K562 (cell line): ENCODE data around the gene FAM53A. TPM values are rescaled to one million over a fixed set of nuclear protein-coding genes. Genes with fewer than 3 reads are reported as not detected.

Experiments
- CEBPG ChIP-seq, 3 experiments: fragments of 200-800 bp in 1 of 3; sonication (Bioruptor generic) in 1 of 3; sonication (generic) in 1 of 3; formaldehyde crosslinking in 1 of 3; IDR thresholded peaks in 2 of 3; conservative IDR thresholded peaks in 1 of 3; 2 replicates each; pipeline versions ENCODE4 v1.6.1 to v1.8.0; 2016 to 2022; ENCODE audit warnings: missing compliant biosample characterization in 2 of 3, missing genetic modification characterization in 2 of 3, mild to moderate bottlenecking in 1 of 3, missing genetic modification reagents in 1 of 3
- ETV6 ChIP-seq, 3 experiments: fragments of 150-350 bp in 1 of 3; sonication (generic) in 1 of 3; formaldehyde crosslinking in 1 of 3; IDR thresholded peaks; 2 replicates each; pipeline versions ENCODE4 v1.6.1 to v1.8.0; 2014 to 2022; ENCODE audit warnings: borderline replicate concordance in 2 of 3, low read depth in 2 of 3, antibody characterized with exemption in 1 of 3, low read length in 1 of 3, mild to moderate bottlenecking in 1 of 3, missing genetic modification reagents in 1 of 3
- FOXK2 ChIP-seq, 2 experiments: fragments of 450-650 bp; IDR thresholded peaks in 1 of 2; conservative IDR thresholded peaks in 1 of 2; 2 replicates each; pipeline ENCODE4 v1.6.1; 2016; ENCODE audit warnings: low read depth in 2 of 2, mild to moderate bottlenecking in 1 of 2
- FOXP4 ChIP-seq: sonication (generic); formaldehyde crosslinking; IDR thresholded peaks from 2 replicates; pipeline ENCODE4 v1.8.0; 2022; ENCODE audit warnings: mild to moderate bottlenecking, missing genetic modification reagents, borderline replicate concordance
- L3MBTL2 ChIP-seq: fragments of 450-650 bp; IDR thresholded peaks from 2 replicates; pipeline ENCODE4 v1.6.1; 2016; ENCODE audit warnings: mild to moderate bottlenecking, moderate library complexity
- RFX5 ChIP-seq: IDR thresholded peaks from 2 replicates; pipeline ENCODE4 v1.6.1; 2011; ENCODE audit warnings: low read depth, mild to moderate bottlenecking, improper control_type of control experiment, low read length
- SMAD3 ChIP-seq: fragments of 450-650 bp; formaldehyde crosslinking; conservative IDR thresholded peaks from 2 replicates; pipeline ENCODE4 v1.4.0; 2020; ENCODE audit warnings: mild to moderate bottlenecking
- SNRNP70 ChIP-seq: fragments of 200-400 bp; formaldehyde crosslinking; optimal IDR thresholded peaks from 2 replicates; pipeline ENCODE3; 2017; ENCODE audit warnings: low read depth, low read length
- SP1 ChIP-seq: sonication (generic); formaldehyde crosslinking; IDR thresholded peaks from 2 replicates; pipeline ENCODE4 v1.8.1; 2022; ENCODE audit warnings: mild to moderate bottlenecking, missing genetic modification reagents
- SREBF1 ChIP-seq: fragments of 150-350 bp; IDR thresholded peaks from 2 replicates; pipeline ENCODE4 v1.6.1; 2014; ENCODE audit warnings: antibody characterized with exemption, low read depth, low read length, borderline replicate concordance
- TRIM24 ChIP-seq, 2 experiments: fragments of 450-650 bp; IDR thresholded peaks; 2 replicates each; pipeline ENCODE4 v1.6.1; 2016
- ZNF395 ChIP-seq: fragments of 200-800 bp; sonication (Bioruptor generic); IDR thresholded peaks from 2 replicates; pipeline ENCODE4 v1.6.1; 2017; ENCODE audit warnings: missing genetic modification characterization, missing compliant biosample characterization
- polyA plus RNA-seq, 8 experiments: library from polyadenylated mRNA; depleted of rRNA in 4 of 8; stranded (reverse) in 5 of 8; unstranded in 3 of 8; fragments of >200 nt; fragmentation: Nextera tagmentation in 2 of 8; fragmentation: Illumina TruSeq in 1 of 8; extraction: Ambion mirVana in 2 of 8; extraction: Trizol in 1 of 8; gene quantifications; 2 replicates each; pipeline versions ENCODE4 v1.2.1 to v1.2.3, GENCODE V29; 2011 to 2014; ENCODE audit warnings: inconsistent platforms in 1 of 8, missing spikeins in 1 of 8
- total RNA-seq, 7 experiments: library from RNA; depleted of rRNA in 6 of 7; stranded (reverse); fragments of >200 nt in 6 of 7; fragmentation: Illumina TruSeq in 2 of 7; extraction: Trizol in 2 of 7; gene quantifications; 2 replicates each; pipeline versions ENCODE4 v1.2.1 to v1.2.3, GENCODE V29; 2011 to 2021; ENCODE audit warnings: low replicate concordance in 1 of 7
- TF ChIP-seq, protein P1 (sequence below): sonication (generic); formaldehyde crosslinking; IDR thresholded peaks from 2 replicates; pipeline ENCODE4 v1.8.1; 2022; ENCODE audit warnings: missing genetic modification reagents
- TF ChIP-seq, protein P2 (sequence below): fragments of 250-450 bp; sonication (Bioruptor Pico); IDR thresholded peaks from 2 replicates; pipeline ENCODE4 v1.9.0; 2021; ENCODE audit warnings: mild to moderate bottlenecking, inconsistent platforms

FAM53A gene
- total and polyA plus RNA-seq, 9 of the 15 experiments (the other 6 are each of a cell fraction or from before 2014, with no cell fraction given): 0.53 to 2.7 (median 1.4) TPM; not detected in 2

DNA sequence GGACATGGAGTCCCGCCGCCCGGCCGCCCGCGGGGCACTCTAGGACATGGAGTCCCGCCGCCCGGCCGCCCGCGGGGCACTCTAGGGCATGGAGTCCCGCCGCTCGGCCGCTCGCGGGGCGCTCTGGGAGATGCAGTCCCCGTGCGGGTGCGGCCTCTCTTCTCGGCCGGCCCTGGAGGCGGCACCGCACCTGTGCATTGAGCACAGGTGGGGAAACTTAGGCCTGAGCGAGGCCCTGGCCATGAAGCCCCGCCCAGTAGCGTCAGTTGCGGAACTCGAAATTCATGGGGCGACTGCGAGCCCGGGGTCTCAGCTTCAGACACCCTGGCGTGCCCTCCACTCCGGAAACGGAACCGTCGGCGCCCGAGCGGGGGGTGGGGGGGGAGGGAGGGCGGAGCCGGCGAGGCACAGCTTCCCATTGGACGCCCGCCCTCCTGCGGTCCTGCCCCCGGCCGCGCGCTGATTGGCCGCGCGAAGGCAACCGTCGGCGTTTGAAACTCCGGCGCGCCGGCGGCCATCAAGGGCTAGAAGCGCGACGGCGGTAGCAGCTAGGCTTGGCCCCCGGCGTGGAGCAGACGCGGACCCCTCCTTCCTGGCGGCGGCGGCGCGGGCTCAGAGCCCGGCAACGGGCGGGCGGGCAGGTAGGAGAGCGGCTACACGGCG, 37.0 kb upstream of the FAM53A start, which contains the start of the genes TACC3 and TMEM129 (continued):
- TF ChIP-seq RFX5 (no peak), SREBF1 (no peak), FOXP4 (CRISPR knock-in tag) (no peak), TRIM24 (IDR thresholded peaks at IDR 0.05) (peak in 1 of 2 experiments; percentile 83; a peak in 2 of 4 replicates), CEBPG (CRISPR knock-in tag; IDR thresholded peaks at IDR 0.05) (no peak), CEBPG (tag; conservative IDR thresholded peaks at IDR 0.05 in 1 of 2, IDR thresholded peaks at IDR 0.05 in 1 of 2) (no peak), ZNF395 (CRISPR knock-in tag) (no peak), L3MBTL2 (no peak), SNRNP70 (no peak), SP1 (CRISPR knock-in tag) (peak; percentile 64; the same call in 1 of the 2 replicates), FOXK2 (conservative IDR thresholded peaks at IDR 0.05 in 1 of 2, IDR thresholded peaks at IDR 0.05 in 1 of 2; ENCODE audit: low read depth in 2 of 2) (0 out of 4 replicates have a peak, but pooled peaks of 1 of the 2 experiments have one; percentile 22), ETV6 (IDR thresholded peaks at IDR 0.05; ENCODE audit: borderline replicate concordance in 1 of 2, low read depth in 2 of 2, low read length in 1 of 2) (no peak), ETV6 (CRISPR knock-in tag; IDR thresholded peaks at IDR 0.05; ENCODE audit: borderline replicate concordance) (no peak), SMAD3 (no peak)
- TF ChIP-seq, protein P1, sequence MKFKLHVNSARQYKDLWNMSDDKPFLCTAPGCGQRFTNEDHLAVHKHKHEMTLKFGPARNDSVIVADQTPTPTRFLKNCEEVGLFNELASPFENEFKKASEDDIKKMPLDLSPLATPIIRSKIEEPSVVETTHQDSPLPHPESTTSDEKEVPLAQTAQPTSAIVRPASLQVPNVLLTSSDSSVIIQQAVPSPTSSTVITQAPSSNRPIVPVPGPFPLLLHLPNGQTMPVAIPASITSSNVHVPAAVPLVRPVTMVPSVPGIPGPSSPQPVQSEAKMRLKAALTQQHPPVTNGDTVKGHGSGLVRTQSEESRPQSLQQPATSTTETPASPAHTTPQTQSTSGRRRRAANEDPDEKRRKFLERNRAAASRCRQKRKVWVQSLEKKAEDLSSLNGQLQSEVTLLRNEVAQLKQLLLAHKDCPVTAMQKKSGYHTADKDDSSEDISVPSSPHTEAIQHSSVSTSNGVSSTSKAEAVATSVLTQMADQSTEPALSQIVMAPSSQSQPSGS (CRISPR knock-in tag): no peak
- TF ChIP-seq, protein P2, sequence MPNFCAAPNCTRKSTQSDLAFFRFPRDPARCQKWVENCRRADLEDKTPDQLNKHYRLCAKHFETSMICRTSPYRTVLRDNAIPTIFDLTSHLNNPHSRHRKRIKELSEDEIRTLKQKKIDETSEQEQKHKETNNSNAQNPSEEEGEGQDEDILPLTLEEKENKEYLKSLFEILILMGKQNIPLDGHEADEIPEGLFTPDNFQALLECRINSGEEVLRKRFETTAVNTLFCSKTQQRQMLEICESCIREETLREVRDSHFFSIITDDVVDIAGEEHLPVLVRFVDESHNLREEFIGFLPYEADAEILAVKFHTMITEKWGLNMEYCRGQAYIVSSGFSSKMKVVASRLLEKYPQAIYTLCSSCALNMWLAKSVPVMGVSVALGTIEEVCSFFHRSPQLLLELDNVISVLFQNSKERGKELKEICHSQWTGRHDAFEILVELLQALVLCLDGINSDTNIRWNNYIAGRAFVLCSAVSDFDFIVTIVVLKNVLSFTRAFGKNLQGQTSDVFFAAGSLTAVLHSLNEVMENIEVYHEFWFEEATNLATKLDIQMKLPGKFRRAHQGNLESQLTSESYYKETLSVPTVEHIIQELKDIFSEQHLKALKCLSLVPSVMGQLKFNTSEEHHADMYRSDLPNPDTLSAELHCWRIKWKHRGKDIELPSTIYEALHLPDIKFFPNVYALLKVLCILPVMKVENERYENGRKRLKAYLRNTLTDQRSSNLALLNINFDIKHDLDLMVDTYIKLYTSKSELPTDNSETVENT (CRISPR knock-in tag): 0 out of 2 replicates have a peak, but pooled peaks have one; percentile 26
